Muscle layer of colon (tissue), 2 donors: Measurements from ENCODE around the gene TNFRSF8.

Experiments
- H3K27ac ChIP-seq: one replicate; pipeline ENCODE4 v1.7.0; 2013; ENCODE audit warnings: low read depth, mild to moderate bottlenecking, low read length, moderate library complexity
- H3K27me3 ChIP-seq, 2 donors: one replicate each; pipeline ENCODE4 v1.7.0; 2013; ENCODE audit warnings: low read length in 2 of 2, mild to moderate bottlenecking in 2 of 2; ENCODE audit not compliant: insufficient read depth in 2 of 2, control insufficient read depth in 1 of 2
- H3K36me3 ChIP-seq: one replicate; pipeline ENCODE4 v1.7.0; 2013; ENCODE audit warnings: mild to moderate bottlenecking, low read length; ENCODE audit not compliant: insufficient read depth
- H3K4me1 ChIP-seq: one replicate; pipeline ENCODE4 v1.7.0; 2013; ENCODE audit warnings: mild to moderate bottlenecking, low read length; ENCODE audit not compliant: insufficient read depth
- H3K4me3 ChIP-seq, 2 donors: one replicate each; pipeline ENCODE4 v1.7.0; 2013; ENCODE audit warnings: low read length in 2 of 2, low read depth in 1 of 2, mild to moderate bottlenecking in 1 of 2, moderate library complexity in 1 of 2
- H3K9ac ChIP-seq: one replicate; pipeline ENCODE4 v1.7.0; 2013; ENCODE audit warnings: low read length
- H3K9me3 ChIP-seq: one replicate; pipeline ENCODE4 v1.7.0; 2013; ENCODE audit warnings: mild to moderate bottlenecking, low read length
- donor health status: abdominal sarcoma.
- donor health status: Adenocarcinoma of cecum.

TNFRSF8 gene

DNA sequence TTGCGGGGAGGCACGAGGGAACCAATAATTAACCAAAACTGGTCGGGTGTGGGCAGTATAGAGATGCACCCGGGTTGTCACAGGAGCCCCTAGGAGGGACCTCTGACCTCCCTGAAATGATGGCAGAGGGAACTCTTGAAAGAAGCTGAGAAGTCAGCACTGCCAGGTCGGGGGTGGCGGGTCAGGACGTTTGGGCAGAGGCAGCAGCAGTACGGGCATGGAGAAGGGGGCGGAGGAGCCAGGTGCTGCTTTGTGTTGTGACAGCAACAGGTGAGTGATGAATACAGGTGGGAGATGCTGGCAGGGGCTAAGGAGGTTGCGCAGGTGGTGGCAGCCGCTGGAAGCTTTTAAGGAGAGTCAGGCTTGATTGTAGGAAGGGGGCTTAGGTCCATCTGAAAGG is 115.4 kb downstream of the TNFRSF8 start:
- no peak overlapping the region for H3K9ac ChIP-seq
- peaks cover 31% of the 10 kb centered on the region for H3K4me1 ChIP-seq
- no peaks in the 10 kb centered on the region for H3K9me3 ChIP-seq
- no peak overlapping the region for H3K4me3 ChIP-seq
- no peak overlapping the region for H3K27ac ChIP-seq
- H3K36me3 ChIP-seq = no peaks in the 10 kb centered on the region
- no peaks in the 10 kb centered on the region for H3K27me3 ChIP-seq

DNA sequence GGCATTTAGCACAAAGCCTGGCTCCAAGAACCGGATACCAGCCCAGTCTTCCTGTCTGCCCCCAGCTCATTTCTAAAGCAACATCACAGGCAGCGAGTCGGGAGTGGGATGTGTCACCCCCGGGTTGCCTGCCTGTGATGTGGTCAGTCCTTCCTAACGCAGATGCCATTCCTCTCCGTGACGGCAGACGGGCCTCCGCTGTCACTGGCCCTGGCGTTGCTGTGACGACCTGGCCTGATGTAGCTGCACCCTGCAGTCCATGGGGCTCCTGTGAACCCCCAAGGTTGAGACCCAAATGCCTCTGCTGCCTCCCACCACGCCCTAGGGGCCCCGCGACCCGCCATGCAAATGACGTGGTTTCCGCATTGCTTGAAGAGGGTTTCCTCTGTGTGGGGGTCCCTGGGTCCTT is 116.0 kb downstream of the TNFRSF8 start:
- H3K4me1 ChIP-seq = peaks cover 33% of the 10 kb centered on the region

DNA sequence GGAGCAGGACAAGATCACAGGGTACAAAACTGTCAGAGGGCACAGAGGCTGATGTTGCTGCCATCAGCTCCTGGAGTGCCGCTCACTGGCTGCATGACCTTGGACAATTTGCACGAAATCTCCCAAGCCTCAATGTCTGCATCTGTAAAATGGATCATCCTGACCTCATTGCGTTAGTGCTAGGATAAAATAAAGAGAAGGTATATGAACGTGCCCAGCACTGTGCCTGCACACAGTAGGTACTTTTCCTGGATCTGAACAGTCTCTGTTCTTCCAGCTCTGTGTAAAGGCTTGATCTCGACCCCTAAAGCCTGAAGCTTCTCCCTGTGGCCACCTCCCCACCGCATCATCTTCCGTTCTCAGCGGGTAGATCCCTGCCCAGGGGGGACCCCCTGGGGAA is 116.6 kb downstream of the TNFRSF8 start:
- Histone ChIP-seq H3K4me3 (no peak overlapping the region), H3K36me3 (no peaks in the 10 kb centered on the region), H3K27me3 (no peaks in the 10 kb centered on the region), H3K9me3 (no peaks in the 10 kb centered on the region), H3K9ac (no peak overlapping the region), H3K27ac (peak overlapping the region; percentile 17), H3K4me1 (peaks cover 35% of the 10 kb centered on the region)

More for the DNA sequence above, 116.0 kb downstream of the TNFRSF8 start:
- no peaks in the 10 kb centered on the region for H3K27me3 ChIP-seq
- no peak overlapping the region for H3K9ac ChIP-seq
- no peaks in the 10 kb centered on the region for H3K36me3 ChIP-seq
- H3K9me3 ChIP-seq = no peaks in the 10 kb centered on the region
- no peak overlapping the region for H3K4me3 ChIP-seq
- H3K27ac ChIP-seq = peak overlapping the region; percentile 17

DNA sequence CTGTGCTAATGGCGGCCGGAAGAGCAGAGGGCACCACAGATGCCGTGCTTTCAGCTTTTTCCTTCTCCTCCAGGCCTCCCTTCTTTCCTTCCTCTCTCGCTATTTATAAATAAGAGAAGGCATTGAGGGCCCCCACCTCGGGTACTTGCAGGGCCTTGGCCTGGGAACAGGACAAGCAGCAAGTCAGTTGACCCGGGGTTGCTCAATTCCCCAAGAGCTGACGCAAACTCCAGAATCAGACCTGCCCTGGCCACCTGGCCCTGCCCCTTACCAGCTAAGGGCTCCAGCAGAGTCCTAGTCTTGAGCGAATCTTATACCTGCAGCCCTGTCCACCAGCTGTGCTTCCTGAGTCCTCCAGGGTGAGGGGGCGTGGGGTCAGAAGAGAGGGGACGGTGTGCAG is 117.2 kb downstream of the TNFRSF8 start:
- Histone ChIP-seq H3K9ac (no peak overlapping the region), H3K4me3 (no peak overlapping the region), H3K27ac (no peak overlapping the region), H3K4me1 (peaks cover 35% of the 10 kb centered on the region), H3K36me3 (no peaks in the 10 kb centered on the region), H3K9me3 (no peaks in the 10 kb centered on the region), H3K27me3 (no peaks in the 10 kb centered on the region)

DNA sequence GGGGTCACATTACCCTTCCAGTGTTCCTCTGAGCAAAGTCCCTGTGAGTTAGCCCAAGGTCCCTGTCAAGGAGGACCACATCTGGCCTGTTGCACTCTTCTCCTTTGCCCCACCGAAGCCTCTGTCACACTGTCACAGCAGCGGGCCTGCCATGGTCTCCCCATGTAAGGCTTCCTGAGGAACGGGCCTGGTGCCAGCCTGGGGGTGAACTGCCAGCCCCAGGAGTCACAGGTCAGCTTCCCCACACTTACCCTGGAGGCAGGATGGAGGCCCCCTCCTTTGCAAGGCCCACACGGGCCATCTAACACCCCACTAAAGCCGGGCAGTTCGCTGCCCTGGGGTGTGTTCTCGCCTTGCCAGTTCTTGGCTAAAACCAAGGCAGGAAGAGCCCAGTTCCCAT is 117.8 kb downstream of the TNFRSF8 start:
- H3K27me3 ChIP-seq = no peaks in the 10 kb centered on the region
- H3K36me3 ChIP-seq = no peaks in the 10 kb centered on the region
- H3K27ac ChIP-seq = no peak overlapping the region
- H3K4me3 ChIP-seq = no peak overlapping the region
- no peaks in the 10 kb centered on the region for H3K9me3 ChIP-seq
- no peak overlapping the region for H3K9ac ChIP-seq
- H3K4me1 ChIP-seq = peaks cover 41% of the 10 kb centered on the region

DNA sequence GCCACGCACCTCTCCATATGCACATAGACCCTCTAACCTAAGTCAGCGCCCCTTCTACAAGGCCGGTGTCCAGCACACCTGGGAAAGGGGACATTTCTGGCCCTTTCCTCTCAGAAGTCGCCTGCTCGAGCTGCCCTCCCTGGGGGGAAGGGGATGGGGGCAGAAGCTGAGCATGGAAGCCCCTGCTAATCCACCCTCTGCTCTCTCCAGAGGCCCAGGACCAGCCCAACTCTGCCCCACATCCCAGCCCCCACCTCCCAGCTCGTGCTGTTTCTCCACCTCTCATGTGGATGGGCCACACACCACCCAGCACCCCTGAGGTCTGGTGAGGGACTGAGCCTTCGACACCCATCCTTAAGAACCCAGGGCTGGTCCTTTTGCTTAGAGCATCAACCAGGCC is 118.5 kb downstream of the TNFRSF8 start:
- H3K36me3 ChIP-seq = no peaks in the 10 kb centered on the region
- no peak overlapping the region for H3K27ac ChIP-seq
- peaks cover 47% of the 10 kb centered on the region for H3K4me1 ChIP-seq

DNA sequence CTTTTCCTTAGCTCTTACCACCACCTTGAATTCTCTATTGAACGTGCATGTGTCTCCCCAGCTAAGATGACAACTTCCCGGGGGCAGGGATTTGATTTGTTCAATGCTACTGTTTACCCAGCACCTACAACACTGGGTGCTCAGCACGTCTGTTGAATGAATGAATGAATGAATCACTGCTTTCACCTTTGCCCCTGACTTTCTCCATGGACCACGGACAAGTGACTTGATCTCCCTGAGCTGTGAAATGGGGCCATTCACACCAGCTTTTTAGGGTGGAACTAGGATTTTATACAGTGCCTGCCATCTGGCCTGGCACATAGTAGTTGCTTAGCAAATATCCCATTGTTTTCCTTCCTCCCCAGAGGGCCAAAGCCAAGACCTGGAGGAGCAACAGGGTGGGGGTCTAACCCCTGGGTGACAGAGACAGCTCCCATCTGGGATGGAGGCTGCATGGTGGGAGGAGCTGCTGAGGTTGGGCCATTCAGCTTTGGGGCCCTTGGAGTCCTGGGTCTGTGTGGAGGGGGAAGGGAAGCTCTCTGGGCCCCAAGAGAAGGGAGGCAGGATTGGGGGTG is 119.4 kb downstream of the TNFRSF8 start:
- H3K4me3 ChIP-seq = no peak overlapping the region
- H3K4me1 ChIP-seq = peaks cover 48% of the 10 kb centered on the region
- no peaks in the 10 kb centered on the region for H3K36me3 ChIP-seq
- no peaks in the 10 kb centered on the region for H3K27me3 ChIP-seq
- H3K9ac ChIP-seq = no peak overlapping the region
- no peaks in the 10 kb centered on the region for H3K9me3 ChIP-seq
- H3K27ac ChIP-seq = no peak overlapping the region

More for the DNA sequence above, 118.5 kb downstream of the TNFRSF8 start:
- Histone ChIP-seq H3K4me3 (no peak overlapping the region), H3K9me3 (no peaks in the 10 kb centered on the region), H3K27me3 (no peaks in the 10 kb centered on the region), H3K9ac (no peak overlapping the region)

DNA sequence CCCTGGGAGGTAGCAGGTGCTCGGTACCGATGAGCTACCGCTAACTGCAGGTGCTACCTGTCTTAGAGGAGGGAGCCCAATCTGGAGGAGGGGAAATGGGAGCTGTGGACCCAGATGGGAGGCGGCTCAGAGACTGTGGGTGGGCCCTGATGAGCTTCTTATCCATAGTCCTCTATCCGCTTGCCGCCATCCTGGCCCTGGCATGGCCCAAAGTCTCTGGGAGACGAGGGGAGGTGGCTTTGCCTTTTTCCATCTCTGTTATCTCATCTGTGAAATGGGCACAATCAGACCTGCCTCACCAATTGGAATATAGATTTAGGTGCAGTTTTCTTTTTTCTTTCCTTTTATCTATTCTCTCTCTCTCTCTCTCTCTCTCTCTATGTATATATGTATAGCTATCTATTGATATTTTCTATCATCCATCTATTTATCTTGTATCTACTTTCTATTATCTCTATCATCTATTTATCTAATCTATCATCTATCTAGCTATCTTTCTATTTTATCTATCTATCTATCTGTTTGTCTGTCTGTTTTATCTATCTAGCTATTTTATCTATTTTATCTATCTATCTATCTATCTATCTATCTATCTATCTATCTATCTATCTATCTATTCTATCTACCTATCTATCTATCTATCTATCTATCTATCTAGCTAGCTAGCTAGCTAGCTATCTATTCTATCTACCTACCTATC is 120.1 kb downstream of the TNFRSF8 start:
- no peak overlapping the region for H3K4me3 ChIP-seq
- H3K9ac ChIP-seq = no peak overlapping the region
- H3K27me3 ChIP-seq = no peaks in the 10 kb centered on the region
- H3K4me1 ChIP-seq = peaks cover 41% of the 10 kb centered on the region
- H3K36me3 ChIP-seq = no peaks in the 10 kb centered on the region
- H3K27ac ChIP-seq = no peak overlapping the region
- no peaks in the 10 kb centered on the region for H3K9me3 ChIP-seq

DNA sequence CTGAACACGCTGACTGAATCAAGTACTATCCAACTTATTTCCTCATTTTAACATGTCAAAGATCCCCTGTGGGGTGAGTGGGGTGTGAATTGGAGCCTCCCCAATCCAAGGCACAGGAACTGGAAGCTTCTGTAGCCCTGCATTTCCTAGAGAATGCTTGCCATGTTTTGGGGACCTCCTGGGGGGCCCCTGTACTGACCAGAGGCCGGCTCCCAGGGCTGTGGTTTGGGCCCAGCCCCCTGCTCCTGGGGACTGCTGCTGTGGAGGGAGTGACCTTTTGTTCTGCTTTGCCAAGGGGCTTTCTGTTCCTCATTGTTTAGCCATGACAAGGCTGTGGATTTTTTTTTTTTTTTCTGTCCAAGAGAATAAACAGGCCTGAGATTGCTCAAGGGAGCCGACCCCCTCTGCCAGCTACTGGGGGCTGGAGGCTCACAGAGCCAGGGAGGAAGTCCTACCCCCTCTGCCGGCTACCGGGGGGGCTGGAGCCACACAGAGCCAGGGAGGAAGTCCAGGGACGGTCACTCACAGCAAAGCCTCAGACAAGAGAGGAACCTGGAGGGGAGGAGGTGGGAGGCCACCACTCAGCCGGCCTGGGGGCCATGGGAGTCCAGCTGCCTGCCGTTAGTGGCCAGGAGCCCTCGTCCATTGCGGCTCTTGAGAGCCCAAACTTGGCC is 121.0 kb downstream of the TNFRSF8 start:
- H3K27me3 ChIP-seq = no peaks in the 10 kb centered on the region
- no peaks in the 10 kb centered on the region for H3K9me3 ChIP-seq
- H3K36me3 ChIP-seq = no peaks in the 10 kb centered on the region
- peak overlapping the region in 1 of 2 donors; percentile 32 for H3K4me3 ChIP-seq
- H3K9ac ChIP-seq = no peak overlapping the region
- H3K27ac ChIP-seq = peak overlapping the region; percentile 40
- H3K4me1 ChIP-seq = peaks cover 36% of the 10 kb centered on the region

DNA sequence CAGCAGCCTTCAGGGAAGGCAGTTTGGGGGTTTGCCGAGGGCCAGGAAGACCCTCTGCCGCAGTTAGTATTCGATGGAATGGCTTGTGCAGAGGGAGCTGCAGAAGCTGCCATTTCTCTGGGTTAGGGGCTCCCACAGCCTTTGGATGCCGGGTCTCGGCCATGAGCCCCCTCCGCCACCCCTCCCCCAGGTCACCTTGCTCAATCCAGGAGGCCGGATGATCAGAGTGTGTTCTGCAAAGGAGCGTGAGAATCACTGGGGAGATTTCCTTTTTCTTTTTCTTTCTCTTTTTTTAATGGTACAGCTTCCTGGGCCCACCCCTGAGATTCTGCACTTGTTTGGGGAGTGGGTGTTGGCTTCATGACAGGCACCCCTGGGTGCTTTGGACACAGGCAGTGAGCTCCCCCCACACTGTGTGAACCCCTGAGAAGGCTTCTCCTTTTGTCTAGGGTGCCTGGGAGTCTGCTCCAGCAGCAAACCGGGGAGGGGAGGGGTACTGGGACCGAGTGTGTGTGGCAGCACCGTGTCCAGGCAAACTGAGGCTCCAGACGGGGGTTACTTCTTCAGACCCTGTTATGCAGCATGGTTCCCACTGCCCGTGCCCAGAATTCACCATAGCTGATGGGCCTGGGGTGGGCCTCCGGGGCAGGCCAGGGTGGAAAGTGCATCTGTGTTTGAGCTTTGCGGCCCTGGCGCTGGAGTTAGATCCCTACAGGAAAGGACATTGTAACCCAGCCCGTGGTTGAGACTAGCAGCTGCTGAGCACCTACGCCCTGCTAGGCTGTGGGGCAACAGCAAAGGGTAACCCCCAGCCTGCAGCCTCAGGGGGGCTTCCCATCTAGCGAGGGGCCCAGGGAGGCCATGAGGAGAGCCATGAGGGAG is 122.2 kb downstream of the TNFRSF8 start:
- Histone ChIP-seq H3K27ac (peak overlapping the region; percentile 47), H3K9ac (no peak overlapping the region), H3K27me3 (no peaks in the 10 kb centered on the region), H3K36me3 (no peaks in the 10 kb centered on the region), H3K4me3 (peak overlapping the region in 1 of 2 donors; percentile 32), H3K4me1 (peaks cover 36% of the 10 kb centered on the region), H3K9me3 (no peaks in the 10 kb centered on the region)
